ENCODE results near the gene ATAD5.
A peak's percentile ranks its signal among the peaks of the same experiment; 100 is the strongest.
"Not testable (repeated sequence)": the region's sequence is repeated elsewhere in the genome, so short reads cannot be mapped to it uniquely, and the experiment has no call there.

The ATAD5 gene

GRCh38 chr17:30922235-30923030, 90.7 kb downstream of the ATAD5 start:
- no peak for TF ChIP-seq CTCF (conservative IDR thresholded peaks at IDR 0.05; ENCODE audit: low read depth, low read length)

GRCh38 chr17:30924341-30924740, 92.6 kb downstream of the ATAD5 start:
- DNase-seq (ENCODE audit: low read depth): no peak
- TF ChIP-seq CTCF (conservative IDR thresholded peaks at IDR 0.05; ENCODE audit: low read depth, low read length): no peak
- no peak overlapping the region for H3K4me3 ChIP-seq (ENCODE audit: low read length)

More at GRCh38 chr17:30922235-30923030, 90.7 kb downstream of the ATAD5 start:
- no peak for DNase-seq (ENCODE audit: low read depth)
- H3K4me3 ChIP-seq (ENCODE audit: low read length): peak overlapping the region; percentile 34

- H3K4me3 ChIP-seq (ENCODE audit: low read length): no peak overlapping the region
- no peak for DNase-seq (ENCODE audit: low read depth)
- no peak for TF ChIP-seq CTCF (conservative IDR thresholded peaks at IDR 0.05; ENCODE audit: low read depth, low read length)
These were observed 94.8 kb downstream of the ATAD5 start for GRCh38 chr17:30926516-30926915.

GRCh38 chr17:30927756-30928155, 96.0 kb downstream of the ATAD5 start:
- H3K4me3 ChIP-seq (ENCODE audit: low read length): no peak overlapping the region
- no peak for DNase-seq (ENCODE audit: low read depth)
- no peak for TF ChIP-seq CTCF (conservative IDR thresholded peaks at IDR 0.05; ENCODE audit: low read depth, low read length)

GRCh38 chr17:30928584-30928983, 96.8 kb downstream of the ATAD5 start:
- DNase-seq (ENCODE audit: low read depth): no peak
- no peak for TF ChIP-seq CTCF (conservative IDR thresholded peaks at IDR 0.05; ENCODE audit: low read depth, low read length)
- no peak overlapping the region for H3K4me3 ChIP-seq (ENCODE audit: low read length)

GRCh38 chr17:30929081-30929633, 97.4 kb downstream of the ATAD5 start:
- DNase-seq (ENCODE audit: low read depth): no peak
- no peak overlapping the region for H3K4me3 ChIP-seq (ENCODE audit: low read length)
- no peak for TF ChIP-seq CTCF (conservative IDR thresholded peaks at IDR 0.05; ENCODE audit: low read depth, low read length)

- H3K4me3 ChIP-seq (ENCODE audit: low read length); DNase-seq (ENCODE audit: low read depth): not testable (repeated sequence)
These were observed 98.1 kb downstream of the ATAD5 start for GRCh38 chr17:30929861-30930260.

Data from retinal pigment epithelial cell (primary cell).